ENCODE results near the gene PITPNM3. TPM values are rescaled to one million over a fixed set of nuclear protein-coding genes. Genes with fewer than 3 reads are reported as not detected.

PITPNM3 gene
- total RNA-seq, 1 experiment from 2014 or later = 0.44 TPM

- ChIA-PET CTCF (no interaction called here), POLR2A (no interaction called here)
These were observed 46.4 kb downstream of the PITPNM3 start for GRCh38 chr17:6509921-6510320.

GRCh38 chr17:6509031-6509771 is 47.2 kb downstream of the PITPNM3 start:
- Histone ChIP-seq H3K4me1 (ENCODE audit: control insufficient read depth, insufficient read depth, low read length) (no peaks in the 10 kb centered on the region; the same call in 1 of the 2 replicates), H3K27ac (ENCODE audit: low read length) (no peak overlapping the region), H3K4me3 (ENCODE audit: low read depth in 2 of 2, low read length in 2 of 2) (no peak overlapping the region), H3K36me3 (ENCODE audit: control insufficient read depth, insufficient read depth, low read length) (no peaks in the 10 kb centered on the region), H3K9me3 (ENCODE audit: control insufficient read depth, insufficient read depth, low read depth, low read length) (no peaks in the 10 kb centered on the region), H3K27me3 (ENCODE audit: control insufficient read depth, insufficient read depth, low read length) (0 out of 2 replicates have a peak, but pooled peaks cover 2% of the 10 kb centered on the region)
- in situ Hi-C loops (cut with HindIII; ENCODE audit: low pct_unique_long_range_greater_than_20kb, low sequenced_read_pairs) (no loop called here), intact Hi-C loops (cut with micrococcal nuclease; ENCODE audit: unreplicated experiment) (no loop called here)
- TF ChIP-seq CTCF (IDR thresholded peaks at IDR 0.05) (no peak), TCF7L2 (IDR thresholded peaks at IDR 0.05; ENCODE audit: low read depth, low read length) (no peak), POLR2AphosphoS5 (IDR thresholded peaks at IDR 0.05; ENCODE audit: low read depth, low read length) (no peak), REST (IDR thresholded peaks at IDR 0.05; ENCODE audit: insufficient read depth in 1 of 2, low read depth in 2 of 2, low read length in 1 of 2) (no peak), SIN3A (IDR thresholded peaks at IDR 0.05; ENCODE audit: borderline replicate concordance, insufficient read depth, low read depth, low read length) (no peak)
- no TSS peak for BruUV-seq (replicated peaks)
- CTCF ChIA-PET = no interaction called here
- no peak for DNase-seq (ENCODE audit: low read depth, low spot score)
- POLR2A ChIA-PET = no interaction called here
- ATAC-seq = peak; percentile 39; the same call in 1 of the 2 replicates

More at GRCh38 chr17:6509921-6510320, 46.4 kb downstream of the PITPNM3 start:
- Histone ChIP-seq H3K27me3 (ENCODE audit: control insufficient read depth, insufficient read depth, low read length) (0 out of 2 replicates have a peak, but pooled peaks cover 2% of the 10 kb centered on the region), H3K4me3 (ENCODE audit: low read depth in 2 of 2, low read length in 2 of 2) (no peak overlapping the region), H3K4me1 (ENCODE audit: control insufficient read depth, insufficient read depth, low read length) (no peaks in the 10 kb centered on the region; the same call in 1 of the 2 replicates), H3K36me3 (ENCODE audit: control insufficient read depth, insufficient read depth, low read length) (no peaks in the 10 kb centered on the region), H3K9me3 (ENCODE audit: control insufficient read depth, insufficient read depth, low read depth, low read length) (no peaks in the 10 kb centered on the region), H3K27ac (ENCODE audit: low read length) (no peak overlapping the region)
- ATAC-seq (no peak), DNase-seq (ENCODE audit: low read depth, low spot score) (no peak)
- TF ChIP-seq CTCF (IDR thresholded peaks at IDR 0.05) (no peak), TCF7L2 (IDR thresholded peaks at IDR 0.05; ENCODE audit: low read depth, low read length) (no peak), POLR2AphosphoS5 (IDR thresholded peaks at IDR 0.05; ENCODE audit: low read depth, low read length) (no peak), SIN3A (IDR thresholded peaks at IDR 0.05; ENCODE audit: borderline replicate concordance, insufficient read depth, low read depth, low read length) (no peak), REST (IDR thresholded peaks at IDR 0.05; ENCODE audit: insufficient read depth in 1 of 2, low read depth in 2 of 2, low read length in 1 of 2) (no peak)
- intact Hi-C loops (cut with micrococcal nuclease; ENCODE audit: unreplicated experiment) = no loop called here
- no TSS peak for BruUV-seq (replicated peaks)
- in situ Hi-C loops (cut with HindIII; ENCODE audit: low pct_unique_long_range_greater_than_20kb, low sequenced_read_pairs) = no loop called here
